HG03097 (cell line): Measurements from ENCODE around the gene SECTM1.
"Not testable (repeated sequence)": the region's sequence is repeated elsewhere in the genome, so short reads cannot be mapped to it uniquely, and the experiment has no call there.

ENCODE experiments used
- ATAC-seq: cut with Tn5 transposase; IDR thresholded peaks from one replicate; pipeline ENCODE4 v1.9.1; 2021; ENCODE audit not compliant: unreplicated experiment, low FRiP score

SECTM1 gene

GRCh38 chr17:82349287-82349701, 15.7 kb upstream of the SECTM1 start:
- no peak for ATAC-seq

GRCh38 chr17:82348866-82349265, 15.3 kb upstream of the SECTM1 start:
- ATAC-seq = no peak

- no peak for ATAC-seq
Observed at GRCh38 chr17:82348434-82348833, 14.9 kb upstream of the SECTM1 start.

GRCh38 chr17:82347994-82348393, 14.4 kb upstream of the SECTM1 start:
- not testable (repeated sequence) for ATAC-seq

- ATAC-seq = no peak
Observed at GRCh38 chr17:82346342-82347300, 13.1 kb upstream of the SECTM1 start.

GRCh38 chr17:82345151-82345976, 11.8 kb upstream of the SECTM1 start:
- no peak for ATAC-seq

GRCh38 chr17:82344175-82344907, 10.8 kb upstream of the SECTM1 start:
- ATAC-seq = no peak

- no peak for ATAC-seq
Observed at GRCh38 chr17:82343560-82343959, 10.0 kb upstream of the SECTM1 start.

GRCh38 chr17:82342361-82343079, 9.0 kb upstream of the SECTM1 start:
- ATAC-seq = no peak

GRCh38 chr17:82339634-82340580, 6.3 kb upstream of the SECTM1 start:
- ATAC-seq = no peak

- no peak for ATAC-seq
Observed at GRCh38 chr17:82338858-82339633, 5.5 kb upstream of the SECTM1 start.

- no peak for ATAC-seq
Observed at GRCh38 chr17:82334622-82335394, 1.2 kb upstream of the SECTM1 start.

- ATAC-seq = no peak
Observed at GRCh38 chr17:82334204-82334621, 647 bp upstream of the SECTM1 start.

- ATAC-seq = no peak
Observed at GRCh38 chr17:82332669-82333278, 792 bp downstream of the SECTM1 start.

GRCh38 chr17:82331345-82331939, 2.1 kb downstream of the SECTM1 start:
- no peak for ATAC-seq

- ATAC-seq = no peak
Observed at GRCh38 chr17:82330322-82331239, 3.0 kb downstream of the SECTM1 start.
